MM.1S (cell line): ENCODE measurements around the gene MLANA.

Experiments used
- DNase-seq: peaks from one replicate; pipeline ENCODE4 v3.0.0-alpha.2; 2015
- H2AFZ ChIP-seq: fragments of 300-600 bp; sonication (generic); 2 replicates; pipeline ENCODE4 v1.6.0; 2016; ENCODE audit warnings: antibody characterized with exemption, low read length
- H3F3A ChIP-seq: fragments of 300-600 bp; sonication (generic); 2 replicates; pipeline ENCODE4 v1.6.1; 2016; ENCODE audit warnings: mild to moderate bottlenecking, antibody characterized with exemption, low read length, moderate library complexity, mixed read lengths; ENCODE audit not compliant: insufficient read depth
- H3K27ac ChIP-seq: fragments of 300-600 bp; sonication (generic); 2 replicates; pipeline ENCODE4 v1.5.1; 2016; ENCODE audit warnings: mild to moderate bottlenecking, low read length
- H3K27me3 ChIP-seq: fragments of 300-600 bp; sonication (generic); replicated peaks from 2 replicates; pipeline ENCODE4 v1.6.0; 2016; ENCODE audit warnings: low read length; ENCODE audit not compliant: insufficient read depth
- H3K36me3 ChIP-seq: fragments of 300-600 bp; sonication (generic); replicated peaks from 2 replicates; pipeline ENCODE4 v1.6.1; 2016; ENCODE audit warnings: mild to moderate bottlenecking, low read length, mixed read lengths; ENCODE audit not compliant: insufficient read depth
- H3K4me1 ChIP-seq: fragments of 300-600 bp; sonication (generic); 2 replicates; pipeline ENCODE4 v1.6.1; 2016; ENCODE audit warnings: low read length, mixed read lengths
- H3K4me2 ChIP-seq: fragments of 300-600 bp; sonication (generic); 2 replicates; pipeline ENCODE4 v1.6.0; 2016; ENCODE audit warnings: low read depth, low read length
- H3K4me3 ChIP-seq: fragments of 300-600 bp; sonication (generic); 2 replicates; pipeline ENCODE4 v1.5.1; 2016; ENCODE audit warnings: low read length, mixed read lengths
- H3K79me2 ChIP-seq: fragments of 300-600 bp; sonication (generic); 2 replicates; pipeline ENCODE4 v1.6.1; 2016; ENCODE audit warnings: mixed run types, low read length, mixed read lengths
- H3K9ac ChIP-seq: fragments of 300-600 bp; sonication (generic); 2 replicates; pipeline ENCODE4 v1.6.1; 2016; ENCODE audit warnings: low read length, mixed read lengths
- H3K9me2 ChIP-seq: fragments of 300-600 bp; sonication (generic); replicated peaks from 2 replicates; pipeline ENCODE4 v1.6.1; 2016; ENCODE audit warnings: mild to moderate bottlenecking, low read length, mixed read lengths; ENCODE audit not compliant: insufficient read depth
- H3K9me3 ChIP-seq: fragments of 300-600 bp; sonication (generic); replicated peaks from 2 replicates; pipeline ENCODE4 v1.6.1; 2016; ENCODE audit warnings: mild to moderate bottlenecking, low read length, mixed read lengths; ENCODE audit not compliant: insufficient read depth
- H4K20me1 ChIP-seq: fragments of 300-600 bp; sonication (generic); 2 replicates; pipeline ENCODE4 v1.6.1; 2016; ENCODE audit warnings: mild to moderate bottlenecking, low read length, moderate library complexity, mixed read lengths; ENCODE audit not compliant: insufficient read depth
- EZH2 ChIP-seq: fragments of 300-600 bp; sonication (generic); optimal IDR thresholded peaks from 2 replicates; pipeline ENCODE3; 2017; ENCODE audit warnings: low read depth, mild to moderate bottlenecking, antibody characterized with exemption, low read length, mixed read lengths
- EZH2phosphoT487 ChIP-seq: fragments of 300-600 bp; sonication (generic); IDR thresholded peaks from 2 replicates; pipeline ENCODE4 v1.6.1; 2018; ENCODE audit warnings: antibody characterized with exemption, low read length
- TF ChIP-seq, protein P1 (sequence below): fragments of 300-600 bp; sonication (generic); IDR thresholded peaks from 2 replicates; pipeline ENCODE4 v1.5.1; 2016; ENCODE audit warnings: antibody characterized with exemption, low read length, mixed read lengths

MLANA gene

DNA sequence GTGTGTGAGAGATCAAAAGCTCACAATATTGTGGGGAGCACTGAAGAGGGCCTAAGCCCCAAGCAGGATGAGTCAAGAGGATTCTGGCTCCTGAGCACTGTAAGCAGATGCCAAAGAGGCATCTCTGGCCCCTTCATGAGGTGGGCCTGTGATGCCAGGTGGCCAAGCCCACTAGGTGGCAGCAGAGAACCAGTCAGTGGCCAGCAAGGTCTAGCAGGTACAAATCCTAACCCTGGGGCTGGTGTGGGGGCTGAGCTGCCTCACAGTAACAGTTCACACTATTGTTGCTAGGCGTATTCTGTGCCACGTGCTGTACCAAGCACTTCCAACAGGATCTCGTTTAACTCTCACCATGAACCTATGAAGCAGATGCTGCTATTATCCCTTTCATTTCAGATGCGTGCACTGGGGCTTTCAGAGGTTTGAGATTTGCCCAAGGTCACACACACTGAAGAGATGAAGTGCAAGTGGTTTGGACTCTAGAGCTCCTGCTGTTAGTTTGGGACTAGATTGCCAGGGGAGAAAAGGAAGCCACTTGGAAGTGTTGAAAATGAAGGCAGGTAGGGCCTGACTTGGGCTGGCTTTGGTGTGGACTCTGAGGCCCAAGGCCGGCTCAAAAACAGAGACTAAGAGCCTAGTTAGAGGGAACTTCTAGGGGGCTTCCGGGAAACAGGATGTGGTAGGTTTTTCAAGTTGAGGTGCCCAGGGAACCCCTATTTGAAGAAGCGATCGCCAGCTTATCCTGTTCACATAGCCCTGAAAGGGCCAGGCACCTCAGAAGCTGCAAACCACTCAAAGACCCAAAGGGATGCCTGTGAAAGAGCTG, 4.4 kb upstream of the MLANA start:
- Histone ChIP-seq H3K27me3 (no peaks in the 10 kb centered on the region), H3K27ac (no peak overlapping the region), H4K20me1 (no peaks in the 10 kb centered on the region), H3K9ac (no peak overlapping the region), H3K4me3 (no peak overlapping the region), H2AFZ (no peak overlapping the region), H3K9me2 (no peaks in the 10 kb centered on the region), H3K36me3 (no peaks in the 10 kb centered on the region), H3K79me2 (no peaks in the 10 kb centered on the region), H3F3A (no peaks in the 10 kb centered on the region), H3K4me2 (no peak overlapping the region), H3K4me1 (no peaks in the 10 kb centered on the region), H3K9me3 (no peaks in the 10 kb centered on the region)
- peak; percentile 58 for DNase-seq
- no peak for TF ChIP-seq EZH2
- no peak for TF ChIP-seq EZH2phosphoT487
- TF ChIP-seq, protein P1, sequence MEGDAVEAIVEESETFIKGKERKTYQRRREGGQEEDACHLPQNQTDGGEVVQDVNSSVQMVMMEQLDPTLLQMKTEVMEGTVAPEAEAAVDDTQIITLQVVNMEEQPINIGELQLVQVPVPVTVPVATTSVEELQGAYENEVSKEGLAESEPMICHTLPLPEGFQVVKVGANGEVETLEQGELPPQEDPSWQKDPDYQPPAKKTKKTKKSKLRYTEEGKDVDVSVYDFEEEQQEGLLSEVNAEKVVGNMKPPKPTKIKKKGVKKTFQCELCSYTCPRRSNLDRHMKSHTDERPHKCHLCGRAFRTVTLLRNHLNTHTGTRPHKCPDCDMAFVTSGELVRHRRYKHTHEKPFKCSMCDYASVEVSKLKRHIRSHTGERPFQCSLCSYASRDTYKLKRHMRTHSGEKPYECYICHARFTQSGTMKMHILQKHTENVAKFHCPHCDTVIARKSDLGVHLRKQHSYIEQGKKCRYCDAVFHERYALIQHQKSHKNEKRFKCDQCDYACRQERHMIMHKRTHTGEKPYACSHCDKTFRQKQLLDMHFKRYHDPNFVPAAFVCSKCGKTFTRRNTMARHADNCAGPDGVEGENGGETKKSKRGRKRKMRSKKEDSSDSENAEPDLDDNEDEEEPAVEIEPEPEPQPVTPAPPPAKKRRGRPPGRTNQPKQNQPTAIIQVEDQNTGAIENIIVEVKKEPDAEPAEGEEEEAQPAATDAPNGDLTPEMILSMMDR: peak; percentile 97

DNA sequence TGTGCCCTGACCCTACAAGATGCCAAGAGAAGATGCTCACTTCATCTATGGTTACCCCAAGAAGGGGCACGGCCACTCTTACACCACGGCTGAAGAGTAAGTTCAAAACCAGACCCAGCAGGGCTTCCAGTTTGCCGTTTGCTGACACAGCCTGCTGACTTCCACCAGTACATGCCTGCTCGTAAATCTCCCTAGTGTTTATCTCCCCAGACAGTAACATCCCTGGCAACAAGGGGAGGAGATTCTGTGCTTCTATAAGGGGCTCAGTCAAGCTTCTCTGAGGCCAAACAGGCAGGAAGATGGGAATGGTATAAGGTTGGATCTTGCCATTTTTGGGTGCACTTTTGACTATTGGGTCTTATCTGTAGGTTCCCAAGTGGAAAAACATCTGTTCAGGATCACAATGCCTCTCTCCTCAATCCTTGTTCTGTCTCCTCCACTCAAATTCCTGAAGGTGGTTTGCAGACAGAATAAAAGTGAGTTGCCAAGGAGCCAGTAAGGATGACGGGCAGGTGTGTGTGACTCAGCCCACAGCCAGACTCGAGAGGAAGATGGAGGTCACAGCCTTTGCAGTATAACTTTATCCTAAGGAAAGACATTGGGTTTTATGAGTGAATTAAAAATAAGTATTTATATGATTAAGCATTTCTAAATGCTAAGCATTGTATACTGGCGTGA, 1.9 kb downstream of the MLANA start:
- H3F3A ChIP-seq: no peaks in the 10 kb centered on the region

DNA sequence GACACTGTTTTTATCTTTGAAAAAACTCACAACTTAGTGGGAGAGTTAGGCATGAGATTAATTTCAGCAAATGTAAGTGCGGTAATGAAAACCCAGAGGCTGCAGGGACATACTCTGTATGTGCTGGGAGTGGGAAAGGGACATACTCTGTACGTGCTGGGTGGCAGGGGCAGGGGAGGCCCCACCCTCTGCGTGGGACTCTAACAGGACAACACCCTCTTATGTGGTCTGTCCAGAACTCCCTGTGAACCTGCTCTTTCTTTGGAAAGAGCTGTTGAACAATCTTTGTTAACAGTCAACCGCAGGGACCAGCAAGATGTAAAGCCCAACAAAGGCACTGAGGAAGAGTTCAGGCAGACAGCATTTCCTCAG, 2.4 kb downstream of the MLANA start:
- no peak overlapping the region for H3K4me3 ChIP-seq
- H3K4me2 ChIP-seq: no peak overlapping the region
- H3K27ac ChIP-seq: no peak overlapping the region
- H2AFZ ChIP-seq: no peak overlapping the region
- no peaks in the 10 kb centered on the region for H3K36me3 ChIP-seq
- H3K9me3 ChIP-seq: no peaks in the 10 kb centered on the region
- H3K79me2 ChIP-seq: no peaks in the 10 kb centered on the region
- no peaks in the 10 kb centered on the region for H4K20me1 ChIP-seq
- H3K27me3 ChIP-seq: no peaks in the 10 kb centered on the region
- TF ChIP-seq, protein P1: no peak
- TF ChIP-seq EZH2: no peak
- no peaks in the 10 kb centered on the region for H3F3A ChIP-seq
- no peaks in the 10 kb centered on the region for H3K9me2 ChIP-seq
- no peaks in the 10 kb centered on the region for H3K4me1 ChIP-seq
- DNase-seq: no peak
- no peak overlapping the region for H3K9ac ChIP-seq

More for the DNA sequence above, 1.9 kb downstream of the MLANA start:
- Histone ChIP-seq H2AFZ (no peak overlapping the region), H3K9me3 (no peaks in the 10 kb centered on the region), H3K27ac (no peak overlapping the region), H3K9me2 (no peaks in the 10 kb centered on the region), H3K9ac (no peak overlapping the region), H3K4me2 (no peak overlapping the region), H3K27me3 (no peaks in the 10 kb centered on the region), H4K20me1 (no peaks in the 10 kb centered on the region), H3K79me2 (no peaks in the 10 kb centered on the region), H3K4me1 (no peaks in the 10 kb centered on the region), H3K36me3 (no peaks in the 10 kb centered on the region), H3K4me3 (no peak overlapping the region)
- DNase-seq: no peak
- TF ChIP-seq, protein P1: no peak
- TF ChIP-seq EZH2phosphoT487 (no peak), EZH2 (no peak)
